Non-pigmented ciliary epithelial cell (primary cell): ENCODE results near the gene NCEH1.
A peak's percentile ranks its signal among the peaks of the same experiment; 100 is the strongest.
"Not testable (repeated sequence)": the region's sequence is repeated elsewhere in the genome, so short reads cannot be mapped to it uniquely, and the experiment has no call there.

Experiments used
- DNase-seq: peaks from one replicate; pipeline ENCODE4 v3.0.0-alpha.2; 2010; ENCODE audit warnings: low read depth

NCEH1 gene

DNA sequence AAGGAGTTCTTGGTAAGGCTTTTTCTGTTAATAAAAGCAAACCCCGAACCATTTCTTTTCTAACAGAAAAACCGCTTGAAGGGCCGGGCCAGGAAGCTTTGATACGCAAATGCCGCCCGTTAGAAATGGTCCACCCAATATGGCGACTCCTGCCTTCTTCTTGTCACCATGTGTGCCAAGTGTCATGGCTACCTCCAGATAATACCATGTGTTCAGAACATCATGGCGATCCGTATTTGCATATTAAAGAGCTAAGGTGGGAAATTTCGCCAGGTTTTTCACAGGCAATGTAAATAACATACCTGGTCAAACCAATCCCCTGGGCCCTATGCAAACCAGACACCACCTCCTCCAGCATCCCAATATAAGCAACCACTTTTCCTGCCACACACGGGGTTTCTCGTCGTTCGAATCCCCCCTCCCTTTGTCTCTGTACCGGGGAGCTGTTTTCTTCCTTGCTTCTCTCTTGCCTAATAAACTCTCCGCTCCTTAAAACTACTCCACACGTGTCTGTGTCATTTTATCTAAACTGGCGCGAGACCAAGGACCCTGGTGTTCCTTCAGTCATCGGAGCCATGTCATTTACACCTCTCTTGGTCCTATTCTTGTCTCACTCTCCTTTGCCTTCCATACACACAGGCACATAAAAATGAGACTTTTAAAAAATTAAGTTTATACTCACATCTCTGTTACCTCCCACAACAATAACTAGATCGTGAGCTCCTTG is 34.5 kb downstream of the NCEH1 start:
- no peak for DNase-seq

DNA sequence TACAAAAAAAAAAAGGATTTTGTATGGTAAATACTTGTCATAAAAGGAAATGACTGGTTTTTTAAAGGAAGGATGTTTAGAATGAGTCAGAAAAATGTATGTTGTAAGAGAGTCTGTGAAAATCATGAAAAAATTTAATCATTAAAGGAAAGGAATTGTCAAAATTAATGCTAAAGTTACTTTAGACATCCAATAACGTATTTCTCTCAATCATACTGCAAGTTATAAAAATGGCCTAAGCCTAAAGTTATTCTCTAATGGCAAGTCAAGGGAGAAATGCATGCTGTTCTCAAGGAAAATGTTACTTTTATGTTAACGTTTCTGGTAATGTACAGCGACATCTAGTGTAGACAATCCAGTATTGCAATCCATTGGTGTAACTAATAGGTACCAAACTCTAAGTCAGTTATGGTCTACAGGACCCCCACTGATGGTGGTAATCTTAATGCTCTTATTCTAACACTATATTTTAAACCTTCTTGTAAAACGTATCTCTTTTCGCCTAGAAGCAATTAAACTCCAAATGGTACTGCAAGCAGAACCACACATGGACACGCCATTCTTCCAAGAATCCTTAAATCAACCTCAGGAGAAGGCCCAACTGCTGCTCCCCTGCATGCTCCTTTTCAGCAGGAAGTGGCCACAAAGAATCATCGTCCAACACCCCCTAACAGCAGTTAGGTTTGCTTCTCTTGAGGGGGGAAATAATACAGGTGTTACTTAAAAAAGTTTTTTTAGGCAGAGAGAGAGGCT is 35.2 kb downstream of the NCEH1 start:
- DNase-seq = no peak

DNA sequence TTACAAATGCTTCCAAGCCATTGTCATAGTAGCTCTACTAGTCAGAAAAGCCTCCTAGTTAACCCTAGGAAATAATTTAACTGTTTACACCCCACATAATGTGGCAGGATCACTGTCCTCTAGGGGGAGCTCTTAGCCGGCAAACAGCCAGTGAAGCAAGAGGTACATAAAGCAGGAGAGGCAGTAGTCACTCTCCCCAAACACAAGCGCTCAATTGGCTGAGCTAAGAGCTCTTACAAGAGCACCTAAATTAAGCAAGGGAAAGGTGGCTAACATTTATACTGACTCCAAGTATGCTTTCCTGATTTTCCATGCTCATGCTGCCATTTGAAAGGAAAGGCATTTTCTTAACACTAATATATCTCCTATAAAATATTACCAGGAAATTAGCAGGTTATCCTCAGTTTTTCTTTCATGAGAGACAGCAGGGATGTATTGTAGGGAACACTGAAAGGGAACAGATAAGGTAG is 37.6 kb downstream of the NCEH1 start:
- DNase-seq = no peak

DNA sequence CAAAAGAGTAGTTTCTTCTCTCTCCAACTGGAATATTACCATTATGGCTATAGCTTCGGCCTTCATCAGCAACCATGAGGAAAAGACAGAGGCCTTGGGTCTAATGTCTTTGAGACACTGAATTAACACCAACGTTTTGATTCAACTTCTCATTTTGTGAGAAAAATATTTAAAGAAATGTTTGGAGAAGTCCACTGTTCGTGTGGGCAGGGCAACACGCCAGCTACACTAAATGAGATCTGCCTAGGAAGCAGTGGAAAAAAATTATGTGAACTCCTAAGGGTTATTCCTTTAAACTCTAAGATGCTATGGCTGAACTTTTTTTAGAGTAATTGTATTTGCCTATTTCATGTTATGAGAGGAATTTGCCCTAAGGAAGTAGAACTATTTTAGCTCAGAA is 41.8 kb downstream of the NCEH1 start:
- DNase-seq = no peak

DNA sequence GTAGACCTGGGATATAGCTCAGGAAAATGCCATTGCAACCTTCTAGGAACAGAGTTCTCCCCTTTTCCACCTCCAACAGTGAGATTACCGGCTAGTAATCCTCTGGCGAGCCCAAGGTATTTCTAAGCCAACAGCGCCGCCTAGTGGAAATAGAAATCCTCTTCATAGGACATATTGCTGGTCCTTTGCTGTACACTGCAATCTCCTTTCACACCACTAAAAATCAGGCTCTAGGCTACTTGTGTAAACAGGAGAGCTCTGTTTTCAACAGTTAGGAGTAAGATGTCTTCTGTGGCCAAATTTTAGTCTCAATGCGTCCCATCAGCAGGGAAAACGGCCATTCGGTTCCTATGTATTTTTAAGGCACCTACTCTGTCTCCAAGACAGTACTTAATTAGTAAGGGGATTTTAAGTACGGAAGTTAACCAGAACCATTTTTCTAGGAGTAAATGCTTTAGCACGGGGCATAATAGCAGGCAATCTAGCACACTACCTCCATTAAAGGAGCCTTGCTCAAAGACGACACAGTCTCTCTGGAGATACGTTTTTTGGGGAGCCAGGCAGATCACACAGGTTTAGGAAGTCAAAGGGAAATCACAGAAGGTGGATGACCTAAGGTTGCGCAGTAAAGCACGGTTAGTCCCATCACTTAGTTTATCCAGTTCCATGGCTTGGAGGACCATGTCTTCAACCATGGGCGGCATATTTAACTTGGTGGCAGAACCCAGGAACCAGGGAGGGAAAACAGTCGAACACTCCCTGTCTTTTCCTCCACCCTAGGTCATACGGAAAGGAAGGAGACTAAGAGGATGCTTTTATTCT is 43.8 kb downstream of the NCEH1 start:
- DNase-seq = peak; percentile 60

DNA sequence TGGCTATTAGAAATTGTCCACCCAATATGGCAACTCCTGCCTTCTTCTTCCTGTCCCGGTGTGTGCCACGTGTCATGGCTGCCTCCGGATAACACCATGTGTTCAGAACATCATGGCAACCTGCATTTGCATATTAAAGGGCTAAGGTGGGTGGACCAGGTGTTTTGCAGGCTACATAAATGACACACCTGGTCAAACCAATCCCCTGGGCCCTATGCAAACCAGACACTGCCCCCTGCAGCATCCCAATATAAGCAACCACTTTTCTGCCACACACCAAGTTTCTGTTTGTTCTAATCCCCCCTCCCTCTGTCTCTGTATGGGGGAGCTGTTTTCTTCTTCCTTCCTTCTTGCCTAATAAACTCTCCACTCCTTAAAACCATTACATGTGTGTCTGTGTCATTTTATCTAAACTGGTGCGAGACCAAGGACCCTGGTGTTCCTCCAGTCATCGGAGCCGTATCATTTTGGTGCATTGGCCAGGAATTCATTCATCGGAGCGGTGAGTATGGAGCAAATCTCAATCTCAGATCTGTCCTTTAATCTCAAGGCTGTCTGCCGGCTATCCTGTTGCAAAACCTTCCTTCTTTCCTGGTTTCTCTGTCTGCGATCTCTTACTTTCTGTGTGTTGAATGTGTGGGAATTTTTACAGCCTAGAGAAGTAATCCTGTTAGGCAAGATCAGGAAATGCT is 44.5 kb downstream of the NCEH1 start:
- DNase-seq = no peak

DNA sequence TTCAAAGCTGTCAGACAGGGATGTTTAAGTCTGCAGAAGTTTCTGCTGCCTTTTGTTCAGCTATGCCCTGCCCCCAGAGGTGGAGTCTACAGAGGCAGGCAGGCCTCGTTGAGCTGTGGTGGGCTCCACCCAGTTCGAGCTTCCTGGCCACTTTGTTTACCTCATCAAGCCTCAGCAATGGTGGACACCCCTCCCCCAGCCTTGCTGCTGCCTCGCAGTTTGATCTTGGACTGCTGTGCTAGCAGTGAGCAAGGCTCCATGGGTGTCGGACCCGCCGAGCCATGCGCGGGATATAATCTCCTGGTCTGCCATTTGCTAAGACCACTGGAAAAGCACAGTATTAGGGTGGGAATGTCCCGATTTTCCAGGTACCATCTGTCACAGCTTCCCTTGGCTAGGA is 45.4 kb downstream of the NCEH1 start:
- DNase-seq = not testable (repeated sequence)

DNA sequence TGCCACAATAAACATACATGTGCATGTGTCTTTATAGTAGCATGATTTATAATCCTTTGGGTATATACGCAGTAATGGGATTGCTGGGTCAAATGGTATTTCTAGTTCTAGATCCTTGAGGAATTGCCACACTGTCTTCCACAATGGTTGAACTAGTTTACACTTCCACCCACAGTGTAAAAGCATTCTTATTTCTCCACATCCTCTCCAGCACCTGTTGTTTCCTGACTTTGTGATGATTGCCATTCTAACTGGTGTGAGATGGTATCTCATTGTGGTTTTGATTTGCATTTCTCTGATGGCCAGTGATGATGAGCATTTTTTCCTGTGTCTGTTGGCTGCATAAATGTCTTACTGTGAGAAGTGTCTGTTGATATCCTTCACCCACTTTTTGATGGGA is 50.4 kb downstream of the NCEH1 start:
- DNase-seq = not testable (repeated sequence)

DNA sequence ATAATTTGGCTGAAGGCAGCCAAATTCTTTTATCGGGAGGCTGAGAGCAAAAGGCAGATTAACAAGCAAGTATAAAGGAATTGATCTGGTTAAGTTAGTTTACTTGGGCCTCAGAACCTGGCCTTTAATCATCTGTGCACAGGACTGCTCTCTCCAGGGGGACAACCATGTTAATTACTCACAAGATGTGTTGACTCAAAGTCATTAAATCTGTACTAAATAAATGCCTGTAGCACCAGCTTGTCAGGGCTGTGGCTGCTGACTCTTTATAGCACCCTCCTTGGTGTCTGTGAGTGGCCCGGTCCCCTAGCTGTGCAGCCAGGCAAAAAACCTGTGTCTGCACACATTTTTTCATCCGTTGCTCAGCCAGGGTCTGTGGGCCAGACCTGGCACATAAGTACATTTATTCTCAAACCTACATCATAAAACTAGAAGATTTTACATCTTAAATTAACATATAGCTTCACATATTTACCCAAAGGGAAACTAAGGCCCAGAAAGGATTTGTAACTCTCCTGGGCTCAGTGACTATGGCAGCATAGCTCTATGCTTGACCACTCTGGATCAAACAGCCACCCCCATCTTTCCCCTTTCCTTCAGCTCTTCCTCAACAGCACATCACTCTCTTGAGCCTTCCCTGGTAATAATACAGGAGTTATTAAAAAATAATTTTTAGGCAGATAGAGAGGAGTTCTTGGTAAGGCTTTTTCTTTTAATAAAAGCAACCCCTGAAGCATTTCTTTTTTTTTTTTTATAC is 51.4 kb downstream of the NCEH1 start:
- DNase-seq = no peak

DNA sequence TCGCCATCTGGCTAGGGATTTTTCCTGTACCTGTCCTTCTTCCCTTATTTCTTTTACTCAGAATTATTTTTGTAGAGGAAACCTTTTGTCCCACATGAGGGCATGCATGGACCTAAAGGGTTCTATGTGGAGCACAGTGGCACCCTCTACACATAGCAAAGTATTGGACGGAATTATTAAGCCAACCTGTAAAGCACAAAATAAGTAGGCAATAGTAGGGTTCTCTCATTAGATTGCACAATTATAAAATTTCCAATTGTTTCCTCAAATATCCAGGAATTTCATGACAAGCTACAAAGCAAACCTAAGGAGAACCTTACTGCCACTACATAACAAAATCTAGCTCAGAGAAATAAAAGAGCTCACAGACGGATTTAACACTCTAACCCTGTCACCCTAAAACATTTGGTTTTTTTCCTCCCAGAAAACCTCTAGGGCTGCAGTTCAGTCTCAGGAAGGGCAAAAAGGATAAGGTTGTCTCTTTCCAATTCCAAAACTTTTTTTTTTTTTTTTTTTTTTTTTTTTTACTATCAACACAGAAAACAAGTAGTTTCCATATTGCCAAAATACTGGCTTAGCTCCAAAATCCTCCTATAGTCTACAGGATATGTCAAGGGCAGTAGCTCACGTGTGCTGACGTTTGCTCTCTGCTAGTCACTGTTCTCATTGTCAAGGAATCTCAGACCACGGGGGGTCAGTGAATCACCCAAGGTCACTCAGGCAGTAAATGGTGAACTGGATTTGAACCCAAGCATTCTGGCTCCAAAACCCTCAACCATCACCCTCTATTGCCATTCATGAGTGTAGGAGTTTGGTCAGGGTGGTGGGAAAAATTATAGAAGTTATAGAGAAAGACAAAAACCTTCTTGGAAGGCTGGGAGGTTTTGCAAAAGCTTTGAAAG is 52.3 kb downstream of the NCEH1 start:
- peak; percentile 100 for DNase-seq

DNA sequence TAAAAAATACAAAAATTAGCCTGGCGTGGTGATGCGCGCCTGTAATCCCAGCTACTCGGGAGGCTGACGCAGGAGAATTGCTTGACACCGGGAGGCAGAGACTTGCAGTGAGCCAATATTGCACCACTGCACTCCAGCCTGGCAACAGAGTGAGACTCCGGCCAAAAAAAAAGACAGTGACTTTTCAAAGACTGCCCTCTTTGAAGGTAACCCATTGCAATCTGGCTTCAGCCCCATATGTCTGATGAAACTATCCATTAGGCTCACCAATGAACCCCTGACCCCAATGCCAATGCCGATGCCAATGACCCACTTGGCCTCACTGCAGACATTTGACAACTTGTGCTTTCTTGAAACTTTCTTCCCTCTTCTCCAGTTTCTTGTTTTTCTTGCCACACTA is 54.3 kb downstream of the NCEH1 start:
- no peak for DNase-seq

DNA sequence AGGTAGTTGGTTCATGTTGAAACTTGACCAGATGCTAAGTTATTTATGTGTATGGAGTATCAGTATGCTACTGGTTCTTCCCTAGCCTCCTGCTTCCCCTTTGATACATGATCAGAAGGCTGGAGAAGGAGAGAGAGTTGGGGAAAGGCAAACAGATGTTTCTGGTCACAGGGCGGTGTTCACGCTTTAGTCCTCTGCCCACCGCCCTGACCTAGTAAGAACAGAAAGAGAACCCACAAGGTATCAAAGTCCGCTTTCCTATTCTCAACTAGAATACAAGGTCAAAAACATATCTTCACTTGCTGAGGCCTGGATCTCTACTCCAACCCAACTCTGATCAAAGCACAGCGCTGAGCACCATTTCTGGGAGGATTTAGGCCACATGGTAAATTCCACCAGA is 55.5 kb downstream of the NCEH1 start:
- DNase-seq = no peak

DNA sequence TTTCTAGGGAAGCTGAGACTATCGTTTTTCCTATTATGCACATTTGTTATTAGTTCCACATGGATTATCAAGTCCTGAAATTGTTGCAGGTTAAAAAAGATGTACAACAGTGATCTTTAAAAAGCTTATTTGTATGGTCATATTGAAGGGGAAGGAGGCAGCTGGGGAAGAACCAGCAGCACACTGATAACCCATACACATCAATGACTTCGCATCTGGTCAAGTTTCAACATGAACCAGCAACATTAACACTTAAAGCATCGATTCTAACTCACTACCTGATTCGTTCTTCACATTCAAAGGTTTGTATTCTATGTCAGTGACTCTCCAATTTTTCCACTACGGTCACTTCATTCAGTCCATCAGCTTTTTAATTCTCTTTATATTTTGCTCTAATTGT is 56.4 kb downstream of the NCEH1 start:
- DNase-seq = no peak

DNA sequence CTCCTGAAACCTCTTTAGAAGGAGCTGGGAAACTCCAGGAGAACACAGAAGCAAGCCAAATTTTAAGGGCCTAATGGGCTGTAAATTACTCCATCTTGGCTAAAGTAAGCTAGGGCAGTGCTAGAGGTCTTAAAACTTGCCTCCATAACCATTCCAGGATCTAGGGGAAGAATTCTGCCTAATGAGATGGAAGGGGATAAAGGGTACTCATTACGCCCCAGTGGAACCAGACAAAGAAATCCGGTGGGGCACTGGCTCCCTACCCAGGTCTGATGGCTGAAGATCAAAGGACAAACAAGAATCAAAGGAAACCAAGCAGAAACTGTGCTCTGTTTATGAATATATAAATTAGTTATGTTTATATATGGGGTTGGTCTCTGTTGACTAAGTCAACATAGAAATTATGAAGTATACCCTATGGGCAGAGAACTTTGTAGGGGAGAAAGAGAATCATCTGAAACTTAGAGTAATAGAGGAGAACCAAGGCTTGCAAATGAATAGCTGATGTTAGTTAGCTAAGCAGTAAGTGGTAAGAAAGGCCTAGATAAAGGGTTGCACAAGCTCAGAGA is 57.8 kb downstream of the NCEH1 start:
- DNase-seq = no peak

DNA sequence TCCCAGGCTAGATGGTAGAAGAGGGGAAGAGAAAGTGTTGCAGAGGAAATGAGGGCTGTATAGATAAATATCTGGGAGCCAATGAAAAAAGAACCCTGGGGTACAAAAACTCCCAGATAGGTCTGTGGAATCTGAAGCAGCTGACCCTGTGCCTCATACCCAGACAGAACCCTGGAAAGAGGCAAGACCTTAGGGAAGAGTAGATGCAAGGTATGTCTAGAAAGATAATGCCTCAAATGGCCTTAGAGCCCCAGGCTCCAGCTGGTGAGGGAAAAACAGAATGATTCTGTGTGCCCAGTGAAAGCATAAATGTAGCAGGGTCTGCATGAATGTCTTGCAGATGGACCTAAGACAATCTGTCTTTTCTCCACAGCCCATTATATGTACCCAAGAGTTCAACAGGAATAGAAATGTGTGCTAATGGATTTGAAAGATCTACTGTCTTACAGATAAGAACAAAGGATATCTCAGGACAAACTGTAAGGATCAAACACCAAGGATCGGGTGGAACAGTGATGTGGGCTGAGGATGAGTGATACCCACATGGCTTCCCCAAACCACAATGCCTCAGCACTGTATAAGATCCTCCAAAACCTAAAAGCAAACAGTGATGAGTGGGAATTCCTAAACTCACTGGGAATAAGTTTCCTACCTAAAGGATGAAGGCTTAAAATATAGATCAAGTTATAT is 58.8 kb downstream of the NCEH1 start:
- no peak for DNase-seq

DNA sequence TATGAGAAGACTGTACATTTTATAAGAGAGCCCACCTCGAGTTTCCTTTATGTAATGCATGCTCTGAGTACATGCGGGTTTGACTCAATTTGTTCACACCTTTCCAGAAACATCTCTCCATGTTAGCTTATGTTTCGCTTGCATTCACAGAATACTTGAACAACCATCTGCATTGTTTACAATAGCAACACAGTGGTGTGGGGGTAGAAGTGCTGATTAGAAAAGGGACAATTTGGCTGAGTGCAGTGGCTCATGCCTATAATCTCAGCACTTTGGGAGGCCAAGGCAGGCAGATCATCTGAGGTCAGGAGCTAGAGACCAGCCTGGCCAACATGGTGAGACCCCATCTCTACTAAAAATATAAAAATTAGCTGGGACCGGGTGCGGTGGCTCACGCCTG is 60.9 kb downstream of the NCEH1 start:
- DNase-seq = no peak

DNA sequence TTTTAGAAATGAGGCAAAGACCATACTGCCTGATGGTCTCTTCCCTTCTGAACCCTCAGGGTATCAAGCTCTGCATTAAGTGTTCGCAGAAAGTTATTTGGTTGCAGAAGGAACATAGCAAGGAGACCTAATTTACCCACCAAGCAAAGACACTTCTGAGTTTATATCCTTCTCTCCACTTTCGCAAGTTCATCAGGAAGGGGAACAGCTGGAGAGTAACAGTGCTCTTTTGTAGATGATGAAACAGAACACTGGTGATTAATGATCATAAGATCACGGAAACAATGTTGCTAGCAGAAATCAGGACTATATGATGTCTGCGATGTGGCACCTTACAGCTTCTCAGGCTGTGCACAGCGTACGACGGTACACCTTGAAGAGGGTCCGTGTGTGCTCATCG is 62.1 kb downstream of the NCEH1 start:
- no peak for DNase-seq

DNA sequence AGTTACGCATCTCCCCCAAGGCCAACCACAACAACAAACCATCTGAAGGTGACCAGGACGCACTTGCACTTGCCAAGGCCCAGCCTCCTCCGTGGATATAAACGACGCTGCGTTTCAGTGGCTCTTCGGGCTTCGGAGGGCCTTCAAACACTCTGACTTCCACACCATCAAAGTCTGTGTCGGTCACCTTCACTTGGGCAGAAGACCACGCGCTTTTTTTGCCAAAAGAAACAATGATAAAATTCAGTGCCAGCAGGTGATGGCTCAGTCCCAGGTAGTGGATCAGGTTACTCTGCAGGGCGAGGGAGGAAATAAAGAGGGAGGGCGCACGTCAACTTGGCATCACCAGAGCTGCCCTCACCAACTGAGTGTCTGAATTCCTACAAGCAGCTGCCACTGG is 63.0 kb downstream of the NCEH1 start:
- no peak for DNase-seq

DNA sequence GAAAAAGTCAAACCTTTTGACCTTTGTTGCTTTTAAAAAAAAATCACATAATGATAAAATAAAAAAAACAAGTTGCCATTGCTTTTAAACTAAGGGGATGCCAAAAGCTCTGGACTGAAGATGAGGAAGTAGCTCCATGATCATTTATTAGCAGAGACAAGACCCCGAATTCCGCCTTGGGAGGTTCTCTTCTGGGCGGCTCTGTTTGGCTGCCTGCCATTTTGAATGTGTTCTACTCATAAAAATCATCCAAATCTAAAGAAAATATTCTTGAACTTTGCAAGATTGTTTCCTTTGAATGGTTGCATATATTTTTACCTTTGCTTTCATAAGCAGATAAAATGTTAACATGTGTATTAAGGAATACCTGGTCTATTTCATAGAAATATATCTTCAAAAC is 63.8 kb downstream of the NCEH1 start:
- no peak for DNase-seq
